Caco-2 (cell line): ENCODE measurements around the gene PLG. TPM values are rescaled to one million over a fixed set of nuclear protein-coding genes. Genes with fewer than 3 reads are reported as not detected.
"Not testable (repeated sequence)": the region's sequence is repeated elsewhere in the genome, so short reads cannot be mapped to it uniquely, and the experiment has no call there.

ENCODE experiments used
- BruUV-seq: library from RNA; stranded (reverse); fragments of 400-500 nt; replicated peaks from 2 replicates; lab custom pipeline; 2021; lab: Mats Ljungman, UMichigan
- CTCF ChIA-PET: fragments of 300-600 bp; sonication (Branson Sonifier 250); formaldehyde crosslinking; loops from one replicate; lab custom pipeline; 2022; ENCODE audit warnings: antibody characterized with exemption; lab: Charles Lee
- POLR2A ChIA-PET: fragments of 300-600 bp; sonication (Branson Sonifier 250); formaldehyde crosslinking; loops from one replicate; lab custom pipeline; 2022; ENCODE audit warnings: antibody characterized with exemption; lab: Charles Lee
- DNase-seq, 2 experiments: peaks; one replicate each; pipeline versions ENCODE4 v3.0.0 to v3.0.0-alpha.2; 2020 to 2022
- H3K27me3 ChIP-seq: replicated peaks from 2 replicates; pipeline ENCODE4 v1.6.0; 2011; ENCODE audit warnings: low read length; ENCODE audit not compliant: control insufficient read depth, insufficient read depth
- H3K36me3 ChIP-seq: 2 replicates; pipeline ENCODE4 v1.5.1; 2011; ENCODE audit warnings: low read length; ENCODE audit not compliant: control insufficient read depth, insufficient read depth
- H3K4me1 ChIP-seq: fragments of 250-450 bp; sonication (Bioruptor Pico); 2 replicates; pipeline ENCODE4 v1.5.1; 2020; ENCODE audit warnings: mild to moderate bottlenecking
- H3K4me3 ChIP-seq: 2 replicates; pipeline ENCODE4 v1.5.1; 2011; ENCODE audit warnings: low read depth, mild to moderate bottlenecking, control low read depth, low read length
- H3K9me3 ChIP-seq: fragments of 250-450 bp; sonication (Bioruptor Pico); 2 replicates; pipeline ENCODE4 v1.5.1; 2020; ENCODE audit warnings: mild to moderate bottlenecking, moderate library complexity
- H3K27ac Mint-ChIP-seq: one replicate; pipeline ENCODE4 v1.8.0; 2022; ENCODE audit warnings: mixed read lengths; ENCODE audit not compliant: unreplicated experiment
- H3K27me3 Mint-ChIP-seq: one replicate; pipeline ENCODE4 v1.8.0; 2022; ENCODE audit warnings: mixed read lengths; ENCODE audit not compliant: insufficient read depth, unreplicated experiment
- H3K36me3 Mint-ChIP-seq: one replicate; pipeline ENCODE4 v1.8.0; 2022; ENCODE audit warnings: mild to moderate bottlenecking, mixed read lengths; ENCODE audit not compliant: insufficient read depth, unreplicated experiment
- H3K4me1 Mint-ChIP-seq: one replicate; pipeline ENCODE4 v1.8.0; 2022; ENCODE audit warnings: low read depth, mixed read lengths; ENCODE audit not compliant: unreplicated experiment
- H3K4me3 Mint-ChIP-seq: one replicate; pipeline ENCODE4 v1.8.0; 2022; ENCODE audit warnings: mild to moderate bottlenecking, moderate library complexity, mixed read lengths; ENCODE audit not compliant: unreplicated experiment
- H3K9me3 Mint-ChIP-seq: one replicate; pipeline ENCODE4 v1.8.0; 2022; ENCODE audit warnings: mixed read lengths; ENCODE audit not compliant: unreplicated experiment
- intact Hi-C: fragments of 100-400 bp; cut with micrococcal nuclease; formaldehyde crosslinking; loops from one replicate; pipeline ENCODE4 v1.10.0; 2022; ENCODE audit not compliant: unreplicated experiment
- total RNA-seq: library from RNA; stranded (reverse); gene quantifications from 2 replicates; pipeline ENCODE4 v1.2.3, GENCODE V29; 2022
- TF ChIP-seq, protein P1 (sequence below), 2 experiments: fragments of 200-600 bp in 1 of 2; IDR thresholded peaks; 1 replicate in 1 of 2; 2 replicates in 1 of 2; pipeline versions ENCODE4 v1.5.1 to v1.8.0; 2011 to 2022; ENCODE audit warnings: antibody characterized with exemption in 1 of 2, control low read depth in 1 of 2, inconsistent platforms in 1 of 2, low read depth in 1 of 2, low read length in 1 of 2, mild to moderate bottlenecking in 1 of 2, moderate library complexity in 1 of 2; ENCODE audit not compliant: insufficient read depth in 1 of 2, severe bottlenecking in 1 of 2, unreplicated experiment in 1 of 2

Gene PLG
- total RNA-seq, 1 experiment from 2014 or later = not detected

DNA sequence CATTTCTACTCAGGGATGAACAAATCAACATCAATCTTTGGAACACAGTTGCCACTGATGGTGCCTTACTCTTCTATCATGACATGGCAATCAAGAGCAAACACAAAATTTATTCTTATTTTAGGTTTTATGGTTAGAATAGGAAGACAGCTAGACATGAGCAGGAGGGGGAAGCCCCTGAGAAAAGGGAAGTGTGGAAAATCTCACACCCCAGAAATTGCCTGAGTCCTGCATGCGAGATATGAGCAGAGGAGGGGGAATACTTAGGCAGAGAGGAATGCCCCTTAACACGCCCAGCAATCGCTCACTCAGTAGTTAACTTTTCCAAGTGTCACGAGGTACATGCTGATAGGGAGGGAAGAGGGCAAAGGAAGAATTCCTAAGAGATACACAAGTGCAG is 79.3 kb downstream of the PLG start:
- ChIA-PET POLR2A (no interaction called here), CTCF (no interaction called here)
- Mint-ChIP-seq H3K27me3 (no peaks in the 10 kb centered on the region), H3K4me1 (no peaks in the 10 kb centered on the region), H3K27ac (no peak overlapping the region), H3K4me3 (no peak overlapping the region), H3K9me3 (no peaks in the 10 kb centered on the region), H3K36me3 (no peaks in the 10 kb centered on the region)
- H3K27me3 ChIP-seq = no peaks in the 10 kb centered on the region
- DNase-seq = no peak
- H3K36me3 ChIP-seq = no peaks in the 10 kb centered on the region
- TF ChIP-seq, protein P1, sequence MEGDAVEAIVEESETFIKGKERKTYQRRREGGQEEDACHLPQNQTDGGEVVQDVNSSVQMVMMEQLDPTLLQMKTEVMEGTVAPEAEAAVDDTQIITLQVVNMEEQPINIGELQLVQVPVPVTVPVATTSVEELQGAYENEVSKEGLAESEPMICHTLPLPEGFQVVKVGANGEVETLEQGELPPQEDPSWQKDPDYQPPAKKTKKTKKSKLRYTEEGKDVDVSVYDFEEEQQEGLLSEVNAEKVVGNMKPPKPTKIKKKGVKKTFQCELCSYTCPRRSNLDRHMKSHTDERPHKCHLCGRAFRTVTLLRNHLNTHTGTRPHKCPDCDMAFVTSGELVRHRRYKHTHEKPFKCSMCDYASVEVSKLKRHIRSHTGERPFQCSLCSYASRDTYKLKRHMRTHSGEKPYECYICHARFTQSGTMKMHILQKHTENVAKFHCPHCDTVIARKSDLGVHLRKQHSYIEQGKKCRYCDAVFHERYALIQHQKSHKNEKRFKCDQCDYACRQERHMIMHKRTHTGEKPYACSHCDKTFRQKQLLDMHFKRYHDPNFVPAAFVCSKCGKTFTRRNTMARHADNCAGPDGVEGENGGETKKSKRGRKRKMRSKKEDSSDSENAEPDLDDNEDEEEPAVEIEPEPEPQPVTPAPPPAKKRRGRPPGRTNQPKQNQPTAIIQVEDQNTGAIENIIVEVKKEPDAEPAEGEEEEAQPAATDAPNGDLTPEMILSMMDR (IDR thresholded peaks at IDR 0.05; ENCODE audit: insufficient read depth in 1 of 2, low read depth in 1 of 2, low read length in 1 of 2, severe bottlenecking in 1 of 2, unreplicated experiment in 1 of 2) = no peak
- H3K9me3 ChIP-seq = no peaks in the 10 kb centered on the region
- no peaks in the 10 kb centered on the region for H3K4me1 ChIP-seq
- BruUV-seq = no TSS peak
- H3K4me3 ChIP-seq = no peak overlapping the region
- intact Hi-C loops = no loop called here

DNA sequence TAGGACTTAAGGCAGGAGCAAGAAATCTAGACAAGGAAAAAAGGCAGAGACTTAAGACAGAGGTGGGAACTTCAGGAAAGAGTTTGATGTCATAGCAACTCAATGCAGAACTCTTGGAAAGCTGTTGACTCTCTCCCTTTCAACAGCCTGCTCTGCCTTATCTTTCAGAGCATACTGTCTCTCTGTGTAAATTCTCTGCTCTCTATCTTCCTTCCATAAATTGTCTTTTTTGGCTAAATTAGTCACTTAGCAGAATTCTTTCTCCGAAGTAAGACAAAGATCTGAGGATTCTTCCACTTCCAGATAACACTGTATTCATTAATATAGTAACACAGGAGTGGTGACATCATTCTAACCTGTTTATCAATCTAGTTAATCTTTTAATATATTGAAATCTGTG is 80.2 kb downstream of the PLG start:
- no peaks in the 10 kb centered on the region for H3K9me3 Mint-ChIP-seq
- no peaks in the 10 kb centered on the region for H3K27me3 ChIP-seq
- no peaks in the 10 kb centered on the region for H3K36me3 Mint-ChIP-seq
- no peak for DNase-seq
- TF ChIP-seq, protein P1 (IDR thresholded peaks at IDR 0.05; ENCODE audit: insufficient read depth in 1 of 2, low read depth in 1 of 2, low read length in 1 of 2, severe bottlenecking in 1 of 2, unreplicated experiment in 1 of 2) = no peak
- CTCF ChIA-PET = no interaction called here
- H3K4me3 Mint-ChIP-seq = no peak overlapping the region
- no peaks in the 10 kb centered on the region for H3K4me1 Mint-ChIP-seq
- H3K4me1 ChIP-seq = no peaks in the 10 kb centered on the region
- no peaks in the 10 kb centered on the region for H3K36me3 ChIP-seq
- H3K27ac Mint-ChIP-seq = no peak overlapping the region
- no peaks in the 10 kb centered on the region for H3K9me3 ChIP-seq
- H3K27me3 Mint-ChIP-seq = no peaks in the 10 kb centered on the region
- no TSS peak for BruUV-seq
- intact Hi-C loops = no loop called here
- no peak overlapping the region for H3K4me3 ChIP-seq
- POLR2A ChIA-PET = no interaction called here

DNA sequence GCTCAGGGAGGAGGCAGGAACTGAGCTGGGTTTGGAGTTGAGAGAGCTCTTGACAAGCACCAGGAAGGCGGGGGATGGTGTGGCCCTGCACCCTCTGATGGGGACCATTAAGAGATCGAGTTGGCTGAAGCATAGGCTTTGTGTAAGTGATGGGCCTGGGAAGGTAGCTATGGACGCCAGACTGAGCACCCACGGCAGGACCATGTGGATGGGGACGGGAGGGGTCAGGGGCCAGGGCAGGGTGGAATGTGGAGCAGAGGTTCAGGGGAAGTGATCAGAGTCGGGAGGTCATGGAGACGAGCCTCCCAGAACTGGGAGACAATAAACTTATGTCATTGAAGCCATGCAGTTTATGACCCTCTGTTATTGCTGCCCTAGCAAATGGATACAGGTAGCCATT is 81.7 kb downstream of the PLG start:
- TF ChIP-seq, protein P1 (IDR thresholded peaks at IDR 0.05; ENCODE audit: insufficient read depth in 1 of 2, low read depth in 1 of 2, low read length in 1 of 2, severe bottlenecking in 1 of 2, unreplicated experiment in 1 of 2) = no peak
- Mint-ChIP-seq H3K4me1 (no peaks in the 10 kb centered on the region), H3K4me3 (no peak overlapping the region), H3K9me3 (peaks cover 8% of the 10 kb centered on the region), H3K36me3 (no peaks in the 10 kb centered on the region), H3K27me3 (no peaks in the 10 kb centered on the region), H3K27ac (no peak overlapping the region)
- CTCF ChIA-PET = no interaction called here
- intact Hi-C loops = no loop called here
- POLR2A ChIA-PET = no interaction called here
- BruUV-seq = no TSS peak
- Histone ChIP-seq H3K27me3 (no peaks in the 10 kb centered on the region), H3K4me1 (no peaks in the 10 kb centered on the region), H3K4me3 (no peak overlapping the region), H3K36me3 (no peaks in the 10 kb centered on the region), H3K9me3 (no peaks in the 10 kb centered on the region)
- no peak for DNase-seq

DNA sequence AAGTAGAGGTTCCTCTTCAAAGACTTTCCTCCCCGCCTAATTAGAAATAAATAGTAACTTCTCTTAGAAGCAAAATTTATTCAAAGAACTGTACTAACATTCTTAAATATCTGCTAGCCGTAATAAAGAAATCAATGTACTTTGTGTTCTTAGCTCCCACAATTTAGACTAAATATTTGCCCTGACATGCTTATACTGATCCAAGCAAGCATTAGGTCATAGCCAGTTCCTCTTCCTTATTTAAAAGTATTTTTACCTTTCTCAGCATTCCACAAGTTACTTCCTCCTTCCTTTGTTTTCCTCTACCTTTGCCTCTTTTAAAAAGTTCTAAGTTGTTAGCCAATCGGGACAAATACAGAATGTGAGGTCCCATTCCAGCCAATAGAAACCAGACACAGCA is 86.1 kb downstream of the PLG start:
- H3K27me3 ChIP-seq, H3K27me3 Mint-ChIP-seq, H3K9me3 Mint-ChIP-seq, intact Hi-C loops, H3K27ac Mint-ChIP-seq, H3K4me3 ChIP-seq, H3K4me1 Mint-ChIP-seq, H3K4me3 Mint-ChIP-seq, H3K9me3 ChIP-seq, POLR2A ChIA-PET, H3K36me3 ChIP-seq, BruUV-seq, H3K36me3 Mint-ChIP-seq, DNase-seq, H3K4me1 ChIP-seq, CTCF ChIA-PET: not testable (repeated sequence)
